ENCODE results near the gene ETV6. TPM values are rescaled to one million over a fixed set of nuclear protein-coding genes. Genes with fewer than 3 reads are reported as not detected.
"Not testable (repeated sequence)": the region's sequence is repeated elsewhere in the genome, so short reads cannot be mapped to it uniquely, and the experiment has no call there.

ETV6 gene
- total and polyA plus RNA-seq, 8 donors = 5.1 to 31.6 (median 18.2) TPM

- Histone ChIP-seq H3K4me3 (no peak overlapping the region), H3K27me3 (no peaks in the 10 kb centered on the region), H3K27ac (no peak overlapping the region), H3K9me3 (no peaks in the 10 kb centered on the region), H3K4me1 (peaks cover 0 to 31% (median 21%) of the 10 kb centered on the region in 3 donors), H3K36me3 (no peaks in the 10 kb centered on the region)
- intact Hi-C loops (cut with DNase I) = no loop called here
- DNase-seq = no peak
- no peak for ATAC-seq
- FAIRE-seq = no peak
- 82 to 87% methylated on average over 4 of the region's 4 CpGs for WGBS, 2 donors
- no peak for TF ChIP-seq CTCF (IDR thresholded peaks at IDR 0.05)
These were observed 26.6 kb downstream of the ETV6 start for GRCh38 chr12:11676052-11676451.

- ATAC-seq (no peak), DNase-seq (no peak), FAIRE-seq (no peak)
- WGBS, 2 donors = 47 to 49% methylated on average over 4 of the region's 4 CpGs
- no peak for TF ChIP-seq CTCF (IDR thresholded peaks at IDR 0.05)
- H3K27ac ChIP-seq = no peak overlapping the region
- H3K36me3 ChIP-seq = no peaks in the 10 kb centered on the region
- peaks cover 0 to 25% (median 18%) of the 10 kb centered on the region in 3 donors for H3K4me1 ChIP-seq
- no peak overlapping the region for H3K4me3 ChIP-seq
- H3K9me3 ChIP-seq = no peaks in the 10 kb centered on the region
- intact Hi-C loops (cut with DNase I) = no loop called here
- no peaks in the 10 kb centered on the region for H3K27me3 ChIP-seq
These were observed 27.6 kb downstream of the ETV6 start for GRCh38 chr12:11677093-11677492.

- no peak overlapping the region for H3K4me3 ChIP-seq
- H3K27me3 ChIP-seq = no peaks in the 10 kb centered on the region
- H3K27ac ChIP-seq = no peak overlapping the region
- peaks cover 0 to 19% (median 11%) of the 10 kb centered on the region in 3 donors for H3K4me1 ChIP-seq
- no peaks in the 10 kb centered on the region for H3K36me3 ChIP-seq
- WGBS, 2 donors = 90 to 91% methylated on average over 7 of the region's 7 CpGs
- DNase-seq = no peak
- FAIRE-seq = no peak
- TF ChIP-seq CTCF (IDR thresholded peaks at IDR 0.05) = no peak
- ATAC-seq = no peak
- intact Hi-C loops (cut with DNase I) = no loop called here
- H3K9me3 ChIP-seq = no peaks in the 10 kb centered on the region
These were observed 28.3 kb downstream of the ETV6 start for GRCh38 chr12:11677752-11678151.

GRCh38 chr12:11678781-11679180, 29.3 kb downstream of the ETV6 start:
- FAIRE-seq (no peak), DNase-seq (no peak), ATAC-seq (no peak)
- Histone ChIP-seq H3K27ac (no peak overlapping the region), H3K4me1 (peaks cover 0 to 15% (median 3%) of the 10 kb centered on the region in 3 donors), H3K27me3 (no peaks in the 10 kb centered on the region), H3K36me3 (no peaks in the 10 kb centered on the region), H3K4me3 (no peak overlapping the region), H3K9me3 (no peaks in the 10 kb centered on the region)
- TF ChIP-seq CTCF (IDR thresholded peaks at IDR 0.05) = no peak
- intact Hi-C loops (cut with DNase I) = no loop called here
- 83 to 87% methylated on average over 3 of the region's 3 CpGs for WGBS, 2 donors

- ATAC-seq = no peak
- TF ChIP-seq CTCF (IDR thresholded peaks at IDR 0.05) = no peak
- no peak for DNase-seq
- intact Hi-C loops (cut with DNase I) = no loop called here
- no peak overlapping the region for H3K27ac ChIP-seq
- no peaks in the 10 kb centered on the region for H3K36me3 ChIP-seq
- 68 to 90% methylated on average over 2 of the region's 2 CpGs for WGBS, 2 donors
- no peaks in the 10 kb centered on the region for H3K9me3 ChIP-seq
- no peak overlapping the region for H3K4me3 ChIP-seq
- H3K27me3 ChIP-seq = no peaks in the 10 kb centered on the region
- FAIRE-seq = no peak
- peaks cover 0 to 32% (median 8%) of the 10 kb centered on the region in 3 donors for H3K4me1 ChIP-seq
These were observed 31.7 kb downstream of the ETV6 start for GRCh38 chr12:11681207-11681606.

GRCh38 chr12:11681695-11682094, 32.2 kb downstream of the ETV6 start:
- DNase-seq; H3K27ac ChIP-seq; ATAC-seq; H3K4me3 ChIP-seq; intact Hi-C loops (cut with DNase I); H3K27me3 ChIP-seq; H3K9me3 ChIP-seq; FAIRE-seq; H3K36me3 ChIP-seq: not testable (repeated sequence)
- H3K4me1 ChIP-seq = peaks cover 0 to 30% (median 8%) of the 10 kb centered on the region in 3 donors
- WGBS, 2 donors = 92 to 97% methylated on average over 3 of the region's 3 CpGs
